ENCODE data around the gene RING1. TPM values are rescaled to one million over a fixed set of nuclear protein-coding genes. Genes with fewer than 3 reads are reported as not detected.

Gene RING1
- total and polyA plus RNA-seq, 10 of the 15 experiments (the other 5 are each of a cell fraction or from before 2014, with no cell fraction given), result 2.0 to 27.2 (median 15.8) TPM

- TF ChIP-seq, protein P1, sequence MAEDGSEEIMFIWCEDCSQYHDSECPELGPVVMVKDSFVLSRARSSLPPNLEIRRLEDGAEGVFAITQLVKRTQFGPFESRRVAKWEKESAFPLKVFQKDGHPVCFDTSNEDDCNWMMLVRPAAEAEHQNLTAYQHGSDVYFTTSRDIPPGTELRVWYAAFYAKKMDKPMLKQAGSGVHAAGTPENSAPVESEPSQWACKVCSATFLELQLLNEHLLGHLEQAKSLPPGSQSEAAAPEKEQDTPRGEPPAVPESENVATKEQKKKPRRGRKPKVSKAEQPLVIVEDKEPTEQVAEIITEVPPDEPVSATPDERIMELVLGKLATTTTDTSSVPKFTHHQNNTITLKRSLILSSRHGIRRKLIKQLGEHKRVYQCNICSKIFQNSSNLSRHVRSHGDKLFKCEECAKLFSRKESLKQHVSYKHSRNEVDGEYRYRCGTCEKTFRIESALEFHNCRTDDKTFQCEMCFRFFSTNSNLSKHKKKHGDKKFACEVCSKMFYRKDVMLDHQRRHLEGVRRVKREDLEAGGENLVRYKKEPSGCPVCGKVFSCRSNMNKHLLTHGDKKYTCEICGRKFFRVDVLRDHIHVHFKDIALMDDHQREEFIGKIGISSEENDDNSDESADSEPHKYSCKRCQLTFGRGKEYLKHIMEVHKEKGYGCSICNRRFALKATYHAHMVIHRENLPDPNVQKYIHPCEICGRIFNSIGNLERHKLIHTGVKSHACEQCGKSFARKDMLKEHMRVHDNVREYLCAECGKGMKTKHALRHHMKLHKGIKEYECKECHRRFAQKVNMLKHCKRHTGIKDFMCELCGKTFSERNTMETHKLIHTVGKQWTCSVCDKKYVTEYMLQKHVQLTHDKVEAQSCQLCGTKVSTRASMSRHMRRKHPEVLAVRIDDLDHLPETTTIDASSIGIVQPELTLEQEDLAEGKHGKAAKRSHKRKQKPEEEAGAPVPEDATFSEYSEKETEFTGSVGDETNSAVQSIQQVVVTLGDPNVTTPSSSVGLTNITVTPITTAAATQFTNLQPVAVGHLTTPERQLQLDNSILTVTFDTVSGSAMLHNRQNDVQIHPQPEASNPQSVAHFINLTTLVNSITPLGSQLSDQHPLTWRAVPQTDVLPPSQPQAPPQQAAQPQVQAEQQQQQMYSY (CRISPR knock-in tag; IDR thresholded peaks at IDR 0.05), result no peak
- TF ChIP-seq RBBP5 (conservative IDR thresholded peaks at IDR 0.05) (no peak), ATF7 (IDR thresholded peaks at IDR 0.05; ENCODE audit: low read depth) (no peak), FOXM1 (IDR thresholded peaks at IDR 0.05; ENCODE audit: low read depth, low read length) (no peak), CHD4 (IDR thresholded peaks at IDR 0.05) (no peak), ZNF24 (IDR thresholded peaks at IDR 0.05) (no peak), EZH2 (IDR thresholded peaks at IDR 0.05; ENCODE audit: borderline replicate concordance, control insufficient read depth, low read depth, low read length) (no peak), GABPA (IDR thresholded peaks at IDR 0.05; ENCODE audit: low read depth) (no peak), SUPT20H (IDR thresholded peaks at IDR 0.05; ENCODE audit: borderline replicate concordance, control insufficient read depth, low read depth, low read length) (no peak), BRCA1 (IDR thresholded peaks at IDR 0.05; ENCODE audit: low read depth, low read length) (no peak), KLF5 (IDR thresholded peaks at IDR 0.05; ENCODE audit: partially characterized antibody) (no peak), SREBF1 (IDR thresholded peaks at IDR 0.05; ENCODE audit: low read length) (no peak), RCOR1 (conservative IDR thresholded peaks at IDR 0.05; ENCODE audit: low read depth, low read length) (no peak)
These were observed 44.5 kb downstream of the RING1 start (continued) for GRCh38 chr6:33252759-33253158.
